Loucy (cell line): ENCODE data around the gene PPM1L.

Source experiments
- H2AFZ ChIP-seq: fragments of 200-600 bp; sonication (generic); 2 replicates; pipeline ENCODE4 v1.6.0; 2016; ENCODE audit warnings: antibody characterized with exemption, mild to moderate bottlenecking, low read length, moderate library complexity
- H3F3A ChIP-seq: fragments of 200-600 bp; 2 replicates; pipeline ENCODE4 v1.6.0; 2016; ENCODE audit warnings: antibody characterized with exemption, low read depth, mild to moderate bottlenecking
- H3K27me3 ChIP-seq: fragments of 200-600 bp; sonication (generic); 2 replicates; pipeline ENCODE4 v1.6.1; 2014; ENCODE audit warnings: low read length, mild to moderate bottlenecking; ENCODE audit not compliant: insufficient read depth, poor library complexity, severe bottlenecking
- H3K36me3 ChIP-seq: fragments of 200-600 bp; sonication (generic); 2 replicates; pipeline ENCODE4 v1.6.1; 2016; ENCODE audit warnings: low read length; ENCODE audit not compliant: insufficient read depth
- H3K4me1 ChIP-seq: fragments of 200-600 bp; sonication (generic); 2 replicates; pipeline ENCODE4 v1.5.1; 2014; ENCODE audit warnings: low read length, mild to moderate bottlenecking; ENCODE audit not compliant: insufficient read depth, poor library complexity, severe bottlenecking
- H3K4me2 ChIP-seq: fragments of 200-600 bp; sonication (generic); 2 replicates; pipeline ENCODE4 v1.6.0; 2014; ENCODE audit warnings: antibody characterized with exemption, low read length, low read depth, mild to moderate bottlenecking; ENCODE audit not compliant: poor library complexity, severe bottlenecking
- H3K4me3 ChIP-seq: fragments of 200-600 bp; sonication (generic); 2 replicates; pipeline ENCODE4 v1.5.1; 2014; ENCODE audit warnings: low read length, mild to moderate bottlenecking, mixed read lengths; ENCODE audit not compliant: poor library complexity, severe bottlenecking
- H3K79me2 ChIP-seq: fragments of 200-600 bp; sonication (generic); 2 replicates; pipeline ENCODE4 v1.6.1; 2014; ENCODE audit warnings: low read length; ENCODE audit not compliant: insufficient read depth
- H3K9ac ChIP-seq: fragments of 200-600 bp; sonication (generic); 2 replicates; pipeline ENCODE4 v1.6.0; 2014; ENCODE audit warnings: mild to moderate bottlenecking, low read depth, low read length, moderate library complexity; ENCODE audit not compliant: poor library complexity, severe bottlenecking
- H3K9me2 ChIP-seq: fragments of 200-600 bp; sonication (generic); replicated peaks from 2 replicates; pipeline ENCODE4 v1.6.1; 2016; ENCODE audit warnings: low read depth, low read length, mixed read lengths
- H3K9me3 ChIP-seq: fragments of 200-600 bp; sonication (generic); 2 replicates; pipeline ENCODE4 v1.6.1; 2014; ENCODE audit warnings: mild to moderate bottlenecking, antibody characterized with exemption, low read length, low read depth; ENCODE audit not compliant: insufficient read depth
- H4K20me1 ChIP-seq: fragments of 200-600 bp; sonication (generic); 2 replicates; pipeline ENCODE4 v1.6.0; 2014; ENCODE audit warnings: antibody characterized with exemption, low read length, mild to moderate bottlenecking; ENCODE audit not compliant: insufficient read depth, poor library complexity, severe bottlenecking
- CTCF ChIP-seq: fragments of 200-600 bp; sonication (generic); conservative IDR thresholded peaks from 2 replicates; pipeline ENCODE4 v1.5.1; 2014; ENCODE audit warnings: mild to moderate bottlenecking, antibody characterized with exemption, low read length
- EZH2phosphoT487 ChIP-seq: fragments of 200-600 bp; IDR thresholded peaks from 2 replicates; pipeline ENCODE4 v1.6.1; 2018; ENCODE audit warnings: antibody characterized with exemption, mild to moderate bottlenecking, moderate library complexity, borderline replicate concordance

PPM1L gene

GRCh38 chr3:160956785-160957184, 200.8 kb downstream of the PPM1L start:
- no peak overlapping the region for H3K4me3 ChIP-seq
- H2AFZ ChIP-seq = no peak overlapping the region
- peak; percentile 74 for TF ChIP-seq CTCF
- no peak for TF ChIP-seq EZH2phosphoT487
- H3F3A ChIP-seq = no peaks in the 10 kb centered on the region
- no peaks in the 10 kb centered on the region for H3K4me1 ChIP-seq
- H3K9me3 ChIP-seq = no peaks in the 10 kb centered on the region
- H3K4me2 ChIP-seq = no peak overlapping the region
- no peaks in the 10 kb centered on the region for H3K79me2 ChIP-seq
- H3K9me2 ChIP-seq = no peaks in the 10 kb centered on the region
- H3K36me3 ChIP-seq = no peaks in the 10 kb centered on the region
- no peaks in the 10 kb centered on the region for H3K27me3 ChIP-seq
- H4K20me1 ChIP-seq = no peaks in the 10 kb centered on the region
- H3K9ac ChIP-seq = no peak overlapping the region

- H3K36me3 ChIP-seq = no peaks in the 10 kb centered on the region
- H3K9ac ChIP-seq = no peak overlapping the region
- TF ChIP-seq CTCF = no peak
- TF ChIP-seq EZH2phosphoT487 = no peak
- H2AFZ ChIP-seq = no peak overlapping the region
- H3K4me2 ChIP-seq = no peak overlapping the region
- no peaks in the 10 kb centered on the region for H3K4me1 ChIP-seq
- no peaks in the 10 kb centered on the region for H3K27me3 ChIP-seq
- H4K20me1 ChIP-seq = no peaks in the 10 kb centered on the region
- no peak overlapping the region for H3K4me3 ChIP-seq
- no peaks in the 10 kb centered on the region for H3K9me3 ChIP-seq
- no peaks in the 10 kb centered on the region for H3F3A ChIP-seq
- H3K79me2 ChIP-seq = no peaks in the 10 kb centered on the region
- no peaks in the 10 kb centered on the region for H3K9me2 ChIP-seq
Measured at GRCh38 chr3:160960568-160960967, 204.5 kb downstream of the PPM1L start.

- H4K20me1 ChIP-seq = no peaks in the 10 kb centered on the region
- no peak for TF ChIP-seq EZH2phosphoT487
- TF ChIP-seq CTCF = no peak
- no peak overlapping the region for H3K9ac ChIP-seq
- H3K36me3 ChIP-seq = no peaks in the 10 kb centered on the region
- H3K79me2 ChIP-seq = no peaks in the 10 kb centered on the region
- H3F3A ChIP-seq = no peaks in the 10 kb centered on the region
- H3K9me2 ChIP-seq = no peaks in the 10 kb centered on the region
- H3K27me3 ChIP-seq = no peaks in the 10 kb centered on the region
- H2AFZ ChIP-seq = no peak overlapping the region
- H3K4me2 ChIP-seq = no peak overlapping the region
- no peaks in the 10 kb centered on the region for H3K4me1 ChIP-seq
- peaks cover 17% of the 10 kb centered on the region; the same call in 1 of the 2 replicates for H3K9me3 ChIP-seq
- no peak overlapping the region for H3K4me3 ChIP-seq
Measured at GRCh38 chr3:160963949-160964348, 207.9 kb downstream of the PPM1L start.
